ENCODE measurements around the gene CBX8.
"Not testable (repeated sequence)": the region's sequence is repeated elsewhere in the genome, so short reads cannot be mapped to it uniquely, and the experiment has no call there.

Gene CBX8

DNA sequence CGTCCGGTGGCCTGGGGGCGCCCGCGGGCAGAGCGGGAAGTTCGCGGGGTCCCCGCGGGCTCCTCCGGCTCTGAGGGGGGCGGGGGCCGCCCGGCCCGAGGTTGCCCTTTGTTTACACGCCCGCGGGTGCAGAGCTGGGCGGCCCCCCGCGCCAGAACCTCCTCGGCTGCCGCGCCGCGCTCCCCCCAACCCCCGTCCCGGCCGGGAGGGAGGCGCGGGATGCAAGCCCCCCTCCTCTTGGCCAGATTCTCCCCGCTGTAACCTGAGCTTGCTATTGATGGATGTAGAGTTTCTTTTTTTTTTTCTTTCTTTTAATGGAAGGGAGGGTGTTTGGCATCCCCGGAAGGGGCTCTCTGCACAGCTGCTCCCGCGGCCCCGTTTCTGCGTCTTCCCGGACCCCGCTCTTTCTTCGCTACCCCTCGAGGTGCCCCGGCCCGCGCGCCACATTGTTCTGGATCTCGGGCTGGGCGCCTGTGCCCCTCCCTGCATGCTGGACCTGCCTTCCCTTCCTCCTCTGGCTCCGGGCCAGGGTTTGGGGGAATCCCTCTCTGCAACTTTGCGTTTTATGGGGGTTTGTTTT, 18.3 kb downstream of the CBX8 start:
- no peaks in the 10 kb centered on the region for H3K9me3 ChIP-seq (ENCODE audit: control insufficient read depth, insufficient read depth, low read length)
- H3K4me1 ChIP-seq (ENCODE audit: control insufficient read depth, insufficient read depth, low read length), result peaks cover 24% of the 10 kb centered on the region
- H3K4me3 ChIP-seq (ENCODE audit: low read depth, low read length), result peak overlapping the region; percentile 86
- peaks cover 9% of the 10 kb centered on the region for H3K27me3 ChIP-seq (ENCODE audit: control insufficient read depth, insufficient read depth, low read length)
- peaks cover 44% of the 10 kb centered on the region for H3K36me3 ChIP-seq (ENCODE audit: control insufficient read depth, insufficient read depth, low read length)
- peak overlapping the region; percentile 73; the same call in 1 of the 2 replicates for H3K9ac ChIP-seq (ENCODE audit: low read depth, low read length)
- H3K27ac ChIP-seq (ENCODE audit: low read depth, low read length), result peak overlapping the region; percentile 92

GRCh38 chr17:79777894-79778503, 18.9 kb downstream of the CBX8 start, which contains the start of gene CBX2:
CBX2 (plus strand) TSS chr17:79778148; CDS start chr17:79778236, 88 bp downstream.
- peak within 1 kb of the TSS; percentile 92 for H3K27ac ChIP-seq (ENCODE audit: low read depth, low read length)
- no peaks in the 10 kb centered on the region for H3K9me3 ChIP-seq (ENCODE audit: control insufficient read depth, insufficient read depth, low read length)
- peaks cover 9% of the 10 kb centered on the region for H3K27me3 ChIP-seq (ENCODE audit: control insufficient read depth, insufficient read depth, low read length)
- H3K4me1 ChIP-seq (ENCODE audit: control insufficient read depth, insufficient read depth, low read length), result peaks cover 24% of the 10 kb centered on the region
- H3K36me3 ChIP-seq (ENCODE audit: control insufficient read depth, insufficient read depth, low read length), result peaks cover 38% of the 10 kb centered on the region
- peak within 1 kb of the TSS; percentile 73 for H3K9ac ChIP-seq (ENCODE audit: low read depth, low read length)
- H3K4me3 ChIP-seq (ENCODE audit: low read depth, low read length), result peak within 1 kb of the TSS; percentile 86

DNA sequence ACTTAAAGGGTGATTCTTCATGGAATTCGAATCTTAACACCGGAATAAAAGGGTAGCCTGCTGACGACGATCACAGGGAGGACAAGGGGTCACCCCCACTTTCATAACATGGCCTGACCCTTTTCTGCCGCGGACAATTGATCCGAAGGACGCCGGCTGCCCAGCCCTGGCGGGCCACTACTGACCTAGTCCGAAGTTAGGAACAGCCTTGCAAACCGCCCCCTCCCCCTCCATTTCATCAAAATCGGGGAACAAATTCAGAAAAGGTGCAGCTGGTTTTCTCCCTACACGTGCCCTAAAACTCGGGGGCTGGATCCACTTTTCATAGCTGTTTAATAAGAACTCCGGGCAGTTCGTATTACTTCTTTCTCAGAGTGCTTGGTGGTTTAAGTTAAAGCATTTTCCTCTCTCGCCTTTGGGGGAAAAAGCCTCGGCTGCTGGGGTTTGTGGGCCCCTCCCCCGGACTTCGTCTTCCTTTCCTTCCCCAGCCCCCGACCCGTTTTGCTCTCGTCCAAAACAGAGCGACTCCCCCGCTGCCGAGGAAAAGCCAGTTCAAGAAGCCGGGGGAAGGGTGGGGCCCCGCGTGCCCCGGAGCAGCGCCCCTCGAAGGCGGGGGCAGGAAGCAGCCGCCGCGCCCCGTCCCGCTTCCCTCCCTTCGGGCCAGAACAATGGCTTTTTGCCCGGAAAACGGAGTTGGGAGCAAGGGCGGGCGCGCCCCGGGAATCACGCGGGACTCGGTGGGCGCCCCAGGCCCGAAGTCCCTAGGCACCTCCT, 19.6 kb downstream of the CBX8 start:
- Histone ChIP-seq H3K27ac (ENCODE audit: low read depth, low read length) (peak overlapping the region; percentile 85), H3K9me3 (ENCODE audit: control insufficient read depth, insufficient read depth, low read length) (no peaks in the 10 kb centered on the region), H3K4me1 (ENCODE audit: control insufficient read depth, insufficient read depth, low read length) (peaks cover 24% of the 10 kb centered on the region), H3K4me3 (ENCODE audit: low read depth, low read length) (peak overlapping the region; percentile 70), H3K27me3 (ENCODE audit: control insufficient read depth, insufficient read depth, low read length) (peaks cover 9% of the 10 kb centered on the region), H3K36me3 (ENCODE audit: control insufficient read depth, insufficient read depth, low read length) (peaks cover 31% of the 10 kb centered on the region), H3K9ac (ENCODE audit: low read depth, low read length) (peak overlapping the region; percentile 66)

- H3K27me3 ChIP-seq (ENCODE audit: control insufficient read depth, insufficient read depth, low read length), result peaks cover 9% of the 10 kb centered on the region
- H3K9ac ChIP-seq (ENCODE audit: low read depth, low read length), result peak overlapping the region; percentile 66; the same call in 1 of the 2 replicates
- H3K27ac ChIP-seq (ENCODE audit: low read depth, low read length), result peak overlapping the region; percentile 85
- peaks cover 24% of the 10 kb centered on the region for H3K4me1 ChIP-seq (ENCODE audit: control insufficient read depth, insufficient read depth, low read length)
- no peaks in the 10 kb centered on the region for H3K9me3 ChIP-seq (ENCODE audit: control insufficient read depth, insufficient read depth, low read length)
- peaks cover 24% of the 10 kb centered on the region for H3K36me3 ChIP-seq (ENCODE audit: control insufficient read depth, insufficient read depth, low read length)
- H3K4me3 ChIP-seq (ENCODE audit: low read depth, low read length), result peak overlapping the region; percentile 70
Measured at GRCh38 chr17:79776376-79777119, 20.3 kb downstream of the CBX8 start.

GRCh38 chr17:79775632-79776031, 21.2 kb downstream of the CBX8 start:
- H3K36me3 ChIP-seq (ENCODE audit: control insufficient read depth, insufficient read depth, low read length), result peaks cover 15% of the 10 kb centered on the region
- H3K9me3 ChIP-seq (ENCODE audit: control insufficient read depth, insufficient read depth, low read length), result no peaks in the 10 kb centered on the region
- H3K4me3 ChIP-seq (ENCODE audit: low read depth, low read length), result no peak overlapping the region; the same call in 1 of the 2 replicates
- peaks cover 9% of the 10 kb centered on the region for H3K27me3 ChIP-seq (ENCODE audit: control insufficient read depth, insufficient read depth, low read length)
- no peak overlapping the region for H3K27ac ChIP-seq (ENCODE audit: low read depth, low read length)
- no peak overlapping the region for H3K9ac ChIP-seq (ENCODE audit: low read depth, low read length)
- H3K4me1 ChIP-seq (ENCODE audit: control insufficient read depth, insufficient read depth, low read length), result peaks cover 24% of the 10 kb centered on the region

GRCh38 chr17:79774561-79774975, 22.3 kb downstream of the CBX8 start:
- Histone ChIP-seq H3K27ac (ENCODE audit: low read depth, low read length) (no peak overlapping the region), H3K4me3 (ENCODE audit: low read depth, low read length) (no peak overlapping the region), H3K4me1 (ENCODE audit: control insufficient read depth, insufficient read depth, low read length) (peaks cover 23% of the 10 kb centered on the region), H3K36me3 (ENCODE audit: control insufficient read depth, insufficient read depth, low read length) (peaks cover 4% of the 10 kb centered on the region), H3K27me3 (ENCODE audit: control insufficient read depth, insufficient read depth, low read length) (peaks cover 9% of the 10 kb centered on the region), H3K9ac (ENCODE audit: low read depth, low read length) (no peak overlapping the region), H3K9me3 (ENCODE audit: control insufficient read depth, insufficient read depth, low read length) (no peaks in the 10 kb centered on the region)

DNA sequence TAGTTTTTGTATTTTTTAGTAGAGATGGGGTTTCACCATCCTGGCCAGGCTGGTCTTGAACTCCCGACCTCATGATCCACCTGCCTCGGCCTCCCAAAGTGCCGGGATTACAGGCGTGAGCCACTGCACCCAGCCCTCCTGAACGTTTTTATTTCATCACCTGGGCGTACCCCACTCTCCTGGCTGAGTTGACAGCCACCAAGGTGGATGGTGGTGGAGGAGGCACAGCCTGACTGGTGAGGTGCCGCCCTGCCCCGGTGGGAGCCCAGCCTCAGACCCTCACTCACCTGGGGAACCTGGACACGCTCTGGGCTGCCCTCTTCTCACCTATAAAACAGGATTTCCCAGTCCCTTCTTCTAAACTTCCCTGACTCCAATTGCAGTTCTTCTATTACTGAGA, 24.2 kb downstream of the CBX8 start:
- not testable (repeated sequence) for H3K27ac ChIP-seq (ENCODE audit: low read depth, low read length); H3K36me3 ChIP-seq (ENCODE audit: control insufficient read depth, insufficient read depth, low read length); H3K9me3 ChIP-seq (ENCODE audit: control insufficient read depth, insufficient read depth, low read length); H3K27me3 ChIP-seq (ENCODE audit: control insufficient read depth, insufficient read depth, low read length); H3K4me3 ChIP-seq (ENCODE audit: low read depth, low read length); H3K9ac ChIP-seq (ENCODE audit: low read depth, low read length)
- peaks cover 20% of the 10 kb centered on the region for H3K4me1 ChIP-seq (ENCODE audit: control insufficient read depth, insufficient read depth, low read length)

GRCh38 chr17:79771276-79771675, 25.6 kb downstream of the CBX8 start:
- peaks cover 9% of the 10 kb centered on the region for H3K4me1 ChIP-seq (ENCODE audit: control insufficient read depth, insufficient read depth, low read length)
- H3K27me3 ChIP-seq (ENCODE audit: control insufficient read depth, insufficient read depth, low read length), result peaks cover 9% of the 10 kb centered on the region
- H3K27ac ChIP-seq (ENCODE audit: low read depth, low read length), result no peak overlapping the region

GRCh38 chr17:79769570-79770506, 27.0 kb downstream of the CBX8 start:
- no peak overlapping the region for H3K27ac ChIP-seq (ENCODE audit: low read depth, low read length)

More at GRCh38 chr17:79771276-79771675, 25.6 kb downstream of the CBX8 start:
- Histone ChIP-seq H3K9ac (ENCODE audit: low read depth, low read length) (no peak overlapping the region), H3K36me3 (ENCODE audit: control insufficient read depth, insufficient read depth, low read length) (no peaks in the 10 kb centered on the region), H3K9me3 (ENCODE audit: control insufficient read depth, insufficient read depth, low read length) (no peaks in the 10 kb centered on the region), H3K4me3 (ENCODE audit: low read depth, low read length) (no peak overlapping the region)

GRCh38 chr17:79765708-79766107, 31.2 kb downstream of the CBX8 start:
- Histone ChIP-seq H3K27ac (ENCODE audit: low read depth, low read length) (no peak overlapping the region), H3K4me3 (ENCODE audit: low read depth, low read length) (no peak overlapping the region), H3K36me3 (ENCODE audit: control insufficient read depth, insufficient read depth, low read length) (no peaks in the 10 kb centered on the region), H3K9ac (ENCODE audit: low read depth, low read length) (no peak overlapping the region), H3K4me1 (ENCODE audit: control insufficient read depth, insufficient read depth, low read length) (no peaks in the 10 kb centered on the region), H3K27me3 (ENCODE audit: control insufficient read depth, insufficient read depth, low read length) (no peaks in the 10 kb centered on the region), H3K9me3 (ENCODE audit: control insufficient read depth, insufficient read depth, low read length) (no peaks in the 10 kb centered on the region)

More at GRCh38 chr17:79769570-79770506, 27.0 kb downstream of the CBX8 start:
- H3K36me3 ChIP-seq (ENCODE audit: control insufficient read depth, insufficient read depth, low read length), result no peaks in the 10 kb centered on the region
- H3K9ac ChIP-seq (ENCODE audit: low read depth, low read length), result no peak overlapping the region
- H3K27me3 ChIP-seq (ENCODE audit: control insufficient read depth, insufficient read depth, low read length), result no peaks in the 10 kb centered on the region
- H3K9me3 ChIP-seq (ENCODE audit: control insufficient read depth, insufficient read depth, low read length), result no peaks in the 10 kb centered on the region
- no peak overlapping the region for H3K4me3 ChIP-seq (ENCODE audit: low read depth, low read length)
- no peaks in the 10 kb centered on the region for H3K4me1 ChIP-seq (ENCODE audit: control insufficient read depth, insufficient read depth, low read length)
